Stimulated activated CD4-positive, alpha-beta T cell treated with anti-CD3 and anti-CD28 coated beads, Interleukin-1b, Interleukin-23, amount 100 ng/mL, for 24 hours (primary cell): ENCODE results near the gene SIGLEC6.
A peak's percentile ranks its signal among the peaks of the same experiment; 100 is the strongest.

Experiments used
- DNase-seq, 4 experiments: peaks; one replicate each; pipeline ENCODE4 v3.0.0-alpha.2; 2020; ENCODE audit warnings: low read depth in 4 of 4, low spot score in 1 of 4

SIGLEC6 gene

DNA sequence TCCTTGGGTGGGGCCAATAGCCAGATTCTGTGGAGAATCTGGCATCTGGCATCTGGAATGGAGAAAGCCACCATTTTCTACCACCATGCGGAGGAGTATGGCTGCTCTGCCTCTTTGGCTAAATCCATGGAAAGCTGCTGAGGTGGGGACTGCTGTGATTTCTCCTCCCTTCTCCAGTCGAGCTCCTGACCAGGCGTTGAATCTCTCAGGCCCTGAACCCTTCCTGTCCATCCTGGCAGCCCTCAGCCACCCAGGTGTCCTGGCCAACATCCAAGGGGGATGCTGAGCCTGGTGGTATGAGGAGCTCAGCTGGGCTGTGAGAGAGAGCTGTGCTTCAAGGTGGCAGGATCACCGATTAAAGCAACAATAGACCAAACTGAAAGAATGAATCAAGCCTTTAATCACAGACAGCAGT is 17.4 kb upstream of the SIGLEC6 start:
- DNase-seq: no peak

DNA sequence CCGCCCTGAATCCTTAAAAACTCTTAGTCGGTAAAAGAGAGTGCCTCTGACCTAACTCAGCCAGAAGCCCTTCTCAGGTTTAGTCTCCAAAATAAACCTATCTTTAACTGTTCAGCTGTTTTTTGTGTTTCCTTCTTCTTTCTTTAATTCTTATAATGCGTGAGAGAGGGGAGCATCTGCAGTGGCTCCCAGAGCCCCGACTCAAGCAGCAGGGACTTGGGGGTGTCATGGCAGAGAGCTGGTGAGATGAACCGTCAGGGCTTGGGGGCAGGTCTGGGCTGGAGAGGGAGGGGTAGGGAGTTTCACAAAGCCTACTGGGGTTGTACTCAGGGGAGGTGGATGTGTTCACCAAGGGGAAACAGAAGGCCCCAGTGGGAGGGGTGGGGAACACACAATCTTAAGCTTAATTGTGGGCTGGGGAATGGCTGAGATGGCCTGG is 16.8 kb upstream of the SIGLEC6 start:
- no peak for DNase-seq

DNA sequence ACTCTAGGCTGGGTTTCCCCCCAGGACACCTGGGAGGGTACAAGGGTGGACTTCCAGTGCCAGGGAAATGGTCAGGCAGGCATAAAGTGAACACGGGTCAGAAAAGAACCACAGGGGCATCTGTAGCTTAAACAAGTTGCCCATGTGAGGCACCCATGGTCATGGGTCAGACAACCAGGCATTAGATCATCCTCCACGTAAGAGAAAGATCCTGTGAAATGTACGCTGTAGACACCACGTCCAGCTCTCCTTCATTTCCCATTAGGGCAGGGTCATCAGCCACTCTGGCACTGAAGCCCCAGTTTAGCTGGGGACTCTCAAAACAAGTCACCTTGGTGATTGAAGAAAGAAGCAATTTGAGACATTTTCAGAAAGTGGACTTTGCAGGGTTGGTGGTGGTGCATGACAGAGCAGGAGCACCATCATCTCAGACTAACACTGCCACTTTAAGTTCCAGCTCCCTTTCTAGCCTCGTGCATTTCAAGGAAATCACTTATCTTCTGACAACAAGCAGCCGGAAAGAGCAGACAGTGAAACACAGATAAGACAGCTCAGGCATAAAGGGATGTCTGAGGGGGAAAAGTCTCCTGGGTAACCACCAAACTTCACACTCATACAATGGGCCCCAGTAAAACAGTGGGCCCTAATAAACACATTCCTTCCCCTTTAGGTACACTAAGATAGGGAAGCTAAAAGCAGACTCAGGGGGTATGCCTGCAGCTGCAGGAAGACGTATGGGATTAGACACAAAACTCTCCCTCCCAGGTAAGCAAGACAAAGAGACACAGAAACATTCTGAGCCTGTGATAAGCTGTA is 16.1 kb upstream of the SIGLEC6 start:
- DNase-seq: no peak

DNA sequence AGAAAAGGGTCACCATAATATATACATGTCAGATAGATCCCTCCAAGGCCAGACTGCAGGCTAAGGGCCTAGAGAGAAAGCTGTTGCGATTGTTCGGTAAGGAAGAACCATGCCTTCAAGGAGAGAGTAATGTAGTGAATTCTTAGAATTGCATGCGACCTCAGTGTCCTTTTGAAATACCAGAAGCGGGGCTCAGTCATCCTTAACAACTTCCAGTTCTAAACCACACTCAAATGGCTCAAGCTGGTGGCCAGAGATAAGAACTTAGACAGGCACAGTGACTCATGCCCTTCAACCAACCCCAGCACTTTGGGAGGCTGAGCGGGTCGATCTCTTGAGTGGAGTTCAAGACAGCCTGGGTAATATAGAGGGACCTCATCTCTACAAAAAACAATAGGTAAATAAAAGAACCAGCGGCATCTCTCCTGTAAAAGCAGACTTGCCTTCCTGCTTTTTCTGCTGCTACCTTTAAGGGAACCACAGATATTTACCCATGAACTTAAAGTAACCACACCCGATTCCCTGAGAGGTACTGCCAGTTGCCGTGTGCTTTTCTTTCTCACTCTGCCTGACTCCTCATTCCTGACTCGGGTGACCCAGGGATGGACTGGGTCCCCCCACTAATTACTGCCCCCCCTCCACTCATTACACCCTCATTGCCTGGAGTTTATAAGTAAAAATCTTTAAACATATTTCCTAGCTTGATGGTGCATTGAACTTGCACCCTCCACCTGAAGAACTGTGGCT is 15.4 kb upstream of the SIGLEC6 start:
- DNase-seq: no peak

DNA sequence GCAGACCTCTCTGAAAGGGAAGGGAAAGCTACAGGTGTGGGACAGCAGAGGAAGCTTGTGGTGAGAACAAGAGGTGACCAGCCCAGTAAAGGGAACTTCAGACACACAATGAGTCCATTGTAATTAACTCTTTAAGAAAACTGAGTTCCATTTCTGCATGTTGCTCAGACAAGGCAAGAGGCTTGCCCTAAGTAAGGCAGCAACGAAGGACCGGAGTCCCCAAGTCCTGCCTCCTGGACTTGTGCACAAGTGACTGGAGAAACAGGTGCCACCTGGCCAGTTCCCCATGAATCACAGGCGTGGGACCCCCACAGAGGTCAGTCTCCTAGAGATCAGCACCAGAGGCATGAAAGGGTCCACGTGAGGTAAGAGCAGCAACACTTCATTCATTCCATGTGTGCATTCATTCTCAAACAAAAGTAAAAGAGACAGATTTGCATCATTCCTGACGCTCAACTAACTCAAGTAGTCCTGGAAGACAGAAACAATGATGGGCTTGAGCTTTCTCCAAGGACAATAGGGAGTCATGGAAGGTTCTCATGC is 14.7 kb upstream of the SIGLEC6 start:
- DNase-seq: no peak

DNA sequence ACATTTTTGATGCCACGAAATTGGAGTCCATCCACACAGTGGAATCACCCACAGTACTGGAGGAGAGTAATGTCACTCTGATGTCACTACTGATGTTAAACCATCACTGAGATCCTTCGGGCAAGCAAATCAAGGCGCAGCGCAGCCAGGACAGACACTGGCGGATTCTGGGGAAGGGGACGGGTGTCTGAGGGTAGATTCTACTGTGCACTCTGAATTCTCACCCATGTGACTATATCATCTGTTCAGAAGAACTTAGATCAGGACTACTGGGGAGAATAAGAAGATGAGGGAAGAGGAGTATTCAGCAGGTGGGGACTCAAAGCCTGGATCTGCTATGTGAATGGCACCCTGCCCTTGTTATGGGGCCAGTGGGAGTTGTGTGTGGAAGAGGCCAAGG is 12.6 kb upstream of the SIGLEC6 start:
- DNase-seq: no peak

DNA sequence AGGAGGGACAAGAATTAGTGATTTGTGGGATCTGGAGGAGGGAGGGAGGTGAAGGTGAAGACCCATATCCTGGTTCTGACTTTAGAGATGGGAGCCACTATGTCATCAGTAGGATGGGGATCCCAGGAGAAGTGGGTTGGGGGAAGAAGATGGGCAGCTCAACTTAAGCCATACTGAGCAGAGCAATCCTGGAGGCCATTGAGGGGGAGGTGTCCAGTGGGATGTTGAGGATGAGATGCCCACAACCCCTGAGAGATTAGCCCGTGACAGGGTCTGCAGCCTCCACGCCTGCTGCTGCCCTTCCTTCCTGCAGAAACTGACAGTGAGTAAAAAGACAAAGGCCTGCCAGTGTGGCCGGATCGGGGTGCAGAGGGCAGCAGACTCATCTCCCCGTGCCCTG is 11.2 kb upstream of the SIGLEC6 start:
- no peak for DNase-seq

DNA sequence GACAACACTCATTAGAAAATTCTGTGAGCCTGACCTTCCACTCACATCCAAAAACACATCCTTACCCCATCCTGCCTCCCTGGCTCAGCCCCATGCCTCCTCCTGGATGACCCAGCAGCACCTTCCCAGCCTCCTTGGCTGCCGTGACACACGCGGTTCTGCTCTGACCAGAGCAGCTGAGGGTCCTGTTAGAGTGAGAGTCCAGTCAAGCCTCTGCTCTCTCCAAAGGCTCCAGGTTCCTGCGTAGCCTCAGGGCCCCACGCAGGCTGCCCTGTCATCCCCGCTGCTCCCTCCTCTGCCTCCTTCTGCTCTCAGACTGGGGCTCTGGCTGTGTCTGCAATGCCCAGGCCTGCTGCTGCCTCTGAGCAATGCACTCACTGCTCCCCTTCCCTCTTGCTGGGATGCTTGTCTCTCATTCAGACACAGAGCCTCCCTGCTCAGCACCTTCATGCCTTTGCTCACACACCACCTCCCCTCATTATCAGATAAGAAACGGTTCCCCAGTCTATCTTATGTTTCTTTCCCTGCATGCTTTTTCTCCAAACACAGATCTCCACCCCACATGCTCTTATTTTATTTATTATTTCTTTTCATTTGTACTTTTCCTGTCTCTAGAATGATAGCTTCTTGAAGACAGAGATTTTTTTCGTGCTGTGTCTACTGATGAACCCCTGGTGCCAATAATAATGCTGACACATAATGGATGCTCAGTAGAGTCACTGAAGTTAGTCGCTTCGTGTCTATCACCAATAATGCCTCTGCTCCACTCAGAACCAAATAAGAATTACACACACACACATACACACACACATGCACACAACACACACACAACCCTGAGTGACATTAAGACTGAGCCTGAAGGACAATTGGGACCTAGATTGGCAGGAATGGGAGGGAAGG is 10.2 kb upstream of the SIGLEC6 start:
- DNase-seq: no peak

DNA sequence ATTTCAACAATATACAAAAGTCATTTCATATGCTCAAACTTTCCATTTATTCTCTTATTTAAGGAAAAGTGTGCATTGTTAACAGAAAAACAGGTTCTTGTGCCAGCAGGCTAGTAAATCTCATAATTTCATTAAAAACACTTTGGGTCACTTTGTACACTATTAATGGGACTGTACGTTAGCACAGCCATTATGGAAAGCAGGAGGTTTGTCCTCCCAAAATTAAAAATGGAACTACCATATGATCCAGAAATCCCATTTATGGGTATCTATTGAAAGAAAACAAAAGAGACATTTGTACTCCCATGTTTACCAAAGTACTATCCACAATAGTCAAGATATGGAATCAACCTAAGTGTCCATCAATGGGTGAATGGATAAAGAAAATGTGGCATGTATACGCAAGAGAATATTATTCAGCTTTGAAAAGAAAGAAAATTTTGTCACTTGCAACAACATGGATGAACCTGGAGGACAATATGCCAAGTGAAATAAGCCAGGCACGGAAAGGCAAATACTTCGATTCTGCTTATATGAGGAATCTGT is 8.4 kb upstream of the SIGLEC6 start:
- DNase-seq: no peak

DNA sequence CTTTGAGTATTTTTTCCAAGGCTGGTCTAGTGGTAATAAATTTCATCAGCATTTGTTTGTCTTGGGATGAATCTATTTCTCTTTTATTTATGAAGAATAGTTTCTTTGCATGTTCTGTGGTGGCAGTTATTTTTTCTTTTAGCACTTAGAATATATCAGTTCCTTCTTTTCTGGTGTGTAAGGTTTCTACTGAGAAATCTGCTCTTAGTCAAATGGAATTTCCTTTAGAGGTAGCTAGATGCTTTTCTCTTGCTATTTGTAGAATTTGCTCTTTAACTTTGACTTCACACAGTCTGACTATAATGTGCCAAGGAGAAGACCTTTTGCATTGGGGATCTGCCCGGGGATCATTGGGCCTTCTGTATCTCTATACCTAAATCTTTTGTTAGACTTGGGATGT is 4.1 kb upstream of the SIGLEC6 start:
- DNase-seq: no peak

DNA sequence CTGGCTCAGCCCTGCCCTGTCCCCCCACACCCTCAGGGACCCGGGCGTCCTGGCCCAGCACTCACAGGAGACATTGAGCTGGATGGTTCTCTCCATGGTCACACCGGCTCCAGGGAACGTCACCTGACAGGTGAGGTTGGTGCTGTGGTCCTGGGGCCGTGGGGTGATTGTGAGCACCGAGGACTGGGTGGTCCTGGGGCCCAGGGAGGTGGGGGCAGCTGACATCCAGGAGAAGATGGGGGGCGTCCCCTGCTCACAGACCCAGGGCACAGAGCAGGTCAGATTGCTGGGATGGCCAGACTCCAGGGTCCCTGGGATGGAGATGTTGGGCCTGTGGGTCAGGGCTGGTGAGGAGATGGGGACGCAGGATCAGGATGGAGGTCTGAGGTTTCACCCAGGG is 854 bp downstream of the SIGLEC6 start:
- DNase-seq: no peak

DNA sequence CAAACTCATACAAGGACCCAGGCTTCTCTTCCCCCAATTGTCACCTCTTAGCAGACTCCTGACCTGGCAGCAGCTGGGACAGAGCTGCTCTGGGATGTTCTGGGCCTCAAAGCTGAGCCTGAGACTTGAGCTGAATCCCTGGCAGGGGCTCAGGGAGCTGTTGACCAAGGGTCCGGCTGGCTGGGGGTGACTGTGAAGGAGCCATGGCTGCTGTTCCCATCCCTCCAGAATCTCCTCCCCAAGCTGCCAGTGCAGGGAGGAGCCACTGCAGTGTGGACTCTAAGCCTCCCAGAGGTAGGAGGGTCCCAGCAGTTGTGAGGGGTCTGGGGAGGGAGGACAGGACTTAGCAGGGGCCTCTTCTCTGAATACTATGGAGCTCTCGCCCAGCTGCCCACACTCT is 2.2 kb downstream of the SIGLEC6 start:
- DNase-seq: no peak

DNA sequence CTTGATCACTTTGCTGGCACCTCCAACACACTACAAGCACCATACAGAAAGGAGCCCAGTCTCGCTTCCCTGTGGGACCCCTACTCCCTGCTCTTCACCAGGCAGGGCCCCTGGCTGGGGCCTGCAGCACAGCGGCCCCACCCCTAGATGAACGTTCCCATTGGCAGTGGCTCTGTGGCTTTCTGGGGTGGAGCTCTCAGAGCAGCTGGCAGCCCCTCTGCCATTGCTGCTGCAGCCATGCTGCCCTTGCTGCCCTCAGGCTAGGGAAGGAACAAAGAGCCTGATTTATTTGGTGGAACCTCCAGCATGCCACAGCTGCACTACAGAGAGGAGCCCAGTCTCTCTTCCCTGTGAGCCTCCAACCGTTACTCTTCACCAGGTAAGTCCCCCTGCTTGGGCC is 5.8 kb downstream of the SIGLEC6 start:
- DNase-seq: no peak

DNA sequence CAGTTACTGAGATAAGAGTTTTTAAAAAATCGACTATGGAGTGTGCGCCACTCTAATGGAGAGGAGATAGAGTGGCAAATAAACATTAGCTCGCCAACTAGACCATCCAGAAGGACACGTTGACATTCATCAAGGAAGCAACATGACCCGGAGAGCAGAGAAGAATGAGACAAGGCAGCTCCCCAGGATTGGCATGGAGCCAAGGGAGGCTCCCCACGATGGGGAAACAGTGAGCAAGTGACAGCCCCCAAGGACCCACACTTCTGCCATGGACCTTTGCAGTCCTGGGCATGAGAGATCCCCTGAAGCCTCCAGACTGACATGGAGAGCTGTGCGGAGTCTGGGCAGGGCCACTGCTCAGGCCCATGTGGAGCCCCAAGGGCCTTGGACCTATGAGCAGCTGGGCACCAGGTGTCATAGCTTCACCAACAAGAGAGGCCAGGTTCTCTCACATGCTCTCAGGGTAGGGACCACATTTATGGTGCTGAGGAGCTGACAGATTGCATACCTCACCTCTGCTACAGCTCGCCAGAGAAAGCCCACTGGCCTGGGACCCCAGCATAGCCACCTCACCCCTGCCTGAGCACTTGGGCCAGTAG is 6.7 kb downstream of the SIGLEC6 start:
- no peak for DNase-seq

DNA sequence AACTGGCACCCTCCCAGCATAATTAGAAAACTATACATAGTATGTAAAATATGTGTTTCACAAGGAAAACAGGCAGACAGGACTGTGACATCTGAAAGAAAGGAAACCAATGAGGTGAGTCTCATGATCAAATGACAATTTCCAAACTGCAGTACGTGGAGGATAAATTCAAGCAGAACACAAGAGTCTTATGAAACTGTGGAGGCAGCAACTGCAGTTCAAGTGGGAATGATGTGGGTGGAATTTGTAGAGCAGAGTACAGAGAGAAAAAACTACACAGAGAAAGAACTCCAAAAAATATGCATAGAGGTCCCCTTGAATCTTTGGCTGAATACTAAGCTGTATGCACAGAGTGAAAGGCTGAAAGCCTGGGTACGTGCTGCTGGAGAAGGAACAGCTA is 9.7 kb downstream of the SIGLEC6 start:
- no peak for DNase-seq

DNA sequence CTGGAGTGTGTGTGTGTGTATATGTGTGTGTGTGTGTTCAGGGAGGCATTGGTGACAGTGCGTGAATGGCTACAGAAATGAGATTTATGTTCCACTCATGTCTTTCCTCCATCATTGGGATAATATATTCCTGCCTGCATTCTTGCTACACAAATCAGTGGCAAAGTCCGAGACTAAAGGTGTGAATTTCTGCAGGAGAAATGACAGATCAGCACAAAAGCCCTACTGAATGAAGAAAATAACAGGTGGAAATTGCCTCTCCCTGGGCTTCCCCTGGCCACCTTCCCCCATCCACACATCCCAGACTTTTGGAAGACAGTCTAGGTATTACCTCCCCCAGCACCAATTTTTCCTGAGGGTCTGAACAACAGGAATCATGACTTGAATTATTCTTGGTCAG is 10.1 kb downstream of the SIGLEC6 start:
- no peak for DNase-seq

DNA sequence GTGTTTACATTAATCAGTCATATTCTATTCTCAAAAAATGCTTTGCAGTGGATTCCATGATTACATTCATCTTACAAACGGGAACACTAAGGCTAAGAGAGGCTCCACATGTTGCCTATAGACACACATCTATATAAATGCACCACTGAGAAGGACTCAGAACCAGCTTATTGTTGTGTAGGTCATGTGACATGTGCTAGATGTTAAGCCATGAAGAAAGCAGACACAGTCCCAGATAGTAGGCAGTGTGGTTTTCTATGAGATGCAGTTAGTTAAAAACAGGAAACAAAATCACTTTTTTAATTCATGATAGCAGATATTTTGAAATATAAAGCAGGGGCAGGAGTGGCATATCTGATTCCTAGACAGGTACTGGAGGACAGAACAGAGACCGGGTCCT is 10.7 kb downstream of the SIGLEC6 start:
- DNase-seq: no peak

DNA sequence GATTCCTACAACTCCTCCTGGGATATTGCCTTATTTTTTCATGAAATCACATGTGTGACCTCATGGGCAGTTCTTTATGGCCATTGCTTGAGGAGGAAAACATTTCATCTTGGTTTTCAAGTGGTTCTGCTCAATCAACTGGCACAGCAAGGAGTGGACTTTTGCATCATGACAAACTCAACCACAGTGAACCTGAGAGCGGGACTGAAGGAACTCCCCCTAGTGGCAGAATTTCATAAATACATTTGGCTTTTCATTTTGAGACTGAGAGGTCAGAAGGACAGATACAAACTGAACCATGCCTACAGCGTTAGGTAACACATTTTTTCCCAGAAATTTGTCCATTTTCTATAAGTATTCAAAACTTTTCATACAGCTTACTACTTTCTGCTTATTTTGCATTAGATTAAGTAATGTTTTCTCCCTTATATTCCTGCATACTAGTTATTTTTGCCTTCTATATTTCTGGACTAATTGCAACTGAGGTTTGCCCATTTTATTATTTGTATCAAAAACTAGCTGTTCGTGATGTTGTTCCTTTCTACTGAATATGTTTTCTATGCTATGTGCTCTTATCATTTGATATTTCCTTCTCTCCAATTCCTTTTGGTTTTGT is 16.5 kb downstream of the SIGLEC6 start:
- peak in 1 of 4 experiments; percentile 13 for DNase-seq

DNA sequence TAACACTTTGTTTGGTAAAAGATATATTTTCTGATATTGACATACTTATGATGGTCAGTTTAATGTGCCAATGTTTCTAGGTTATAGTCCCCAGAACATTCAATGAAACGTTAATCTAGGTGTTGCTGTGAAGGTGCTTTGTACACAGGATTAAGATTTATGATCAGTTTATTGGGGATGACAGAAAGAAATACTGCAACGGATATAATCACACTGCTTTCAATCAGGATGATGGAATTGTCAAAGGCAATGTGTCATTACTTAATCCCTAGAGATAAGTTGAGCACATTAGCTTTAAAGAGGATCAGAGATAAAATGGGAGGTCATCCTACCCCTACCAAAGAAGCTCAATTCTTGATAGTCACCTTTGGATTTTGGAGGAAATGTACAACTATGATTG is 17.5 kb downstream of the SIGLEC6 start:
- no peak for DNase-seq

DNA sequence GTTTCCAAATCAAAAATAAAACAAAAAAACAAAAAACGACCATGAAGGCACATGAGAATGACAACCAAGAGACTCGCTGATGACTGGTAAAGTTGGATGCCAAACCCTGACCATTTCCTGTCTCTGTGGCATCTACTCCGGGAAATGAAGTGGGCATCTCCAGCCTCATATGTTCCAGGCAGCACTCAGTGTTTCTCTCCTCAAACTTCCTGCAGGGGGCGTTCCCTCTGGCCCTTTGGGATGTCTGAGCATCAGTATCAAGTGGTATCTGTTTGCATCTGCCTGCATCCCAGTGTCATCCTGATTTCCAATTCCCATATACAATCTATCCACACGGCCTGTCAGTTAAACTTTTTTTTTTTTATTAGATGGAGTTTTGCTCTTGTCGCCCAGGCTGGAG is 20.1 kb downstream of the SIGLEC6 start:
- DNase-seq: no peak
